ENCODE results near the gene SF3A1. TPM values are rescaled to one million over a fixed set of nuclear protein-coding genes. Genes with fewer than 3 reads are reported as not detected.
"Not testable (repeated sequence)": the region's sequence is repeated elsewhere in the genome, so short reads cannot be mapped to it uniquely, and the experiment has no call there.

SF3A1 gene, protein sequence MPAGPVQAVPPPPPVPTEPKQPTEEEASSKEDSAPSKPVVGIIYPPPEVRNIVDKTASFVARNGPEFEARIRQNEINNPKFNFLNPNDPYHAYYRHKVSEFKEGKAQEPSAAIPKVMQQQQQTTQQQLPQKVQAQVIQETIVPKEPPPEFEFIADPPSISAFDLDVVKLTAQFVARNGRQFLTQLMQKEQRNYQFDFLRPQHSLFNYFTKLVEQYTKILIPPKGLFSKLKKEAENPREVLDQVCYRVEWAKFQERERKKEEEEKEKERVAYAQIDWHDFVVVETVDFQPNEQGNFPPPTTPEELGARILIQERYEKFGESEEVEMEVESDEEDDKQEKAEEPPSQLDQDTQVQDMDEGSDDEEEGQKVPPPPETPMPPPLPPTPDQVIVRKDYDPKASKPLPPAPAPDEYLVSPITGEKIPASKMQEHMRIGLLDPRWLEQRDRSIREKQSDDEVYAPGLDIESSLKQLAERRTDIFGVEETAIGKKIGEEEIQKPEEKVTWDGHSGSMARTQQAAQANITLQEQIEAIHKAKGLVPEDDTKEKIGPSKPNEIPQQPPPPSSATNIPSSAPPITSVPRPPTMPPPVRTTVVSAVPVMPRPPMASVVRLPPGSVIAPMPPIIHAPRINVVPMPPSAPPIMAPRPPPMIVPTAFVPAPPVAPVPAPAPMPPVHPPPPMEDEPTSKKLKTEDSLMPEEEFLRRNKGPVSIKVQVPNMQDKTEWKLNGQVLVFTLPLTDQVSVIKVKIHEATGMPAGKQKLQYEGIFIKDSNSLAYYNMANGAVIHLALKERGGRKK
- polyA plus RNA-seq (2013, experiment 1 of 2; ENCODE audit: insufficient read length) = 165 TPM
- polyA plus RNA-seq (2013, experiment 2 of 2; ENCODE audit: insufficient read length) = 120 TPM

DNA sequence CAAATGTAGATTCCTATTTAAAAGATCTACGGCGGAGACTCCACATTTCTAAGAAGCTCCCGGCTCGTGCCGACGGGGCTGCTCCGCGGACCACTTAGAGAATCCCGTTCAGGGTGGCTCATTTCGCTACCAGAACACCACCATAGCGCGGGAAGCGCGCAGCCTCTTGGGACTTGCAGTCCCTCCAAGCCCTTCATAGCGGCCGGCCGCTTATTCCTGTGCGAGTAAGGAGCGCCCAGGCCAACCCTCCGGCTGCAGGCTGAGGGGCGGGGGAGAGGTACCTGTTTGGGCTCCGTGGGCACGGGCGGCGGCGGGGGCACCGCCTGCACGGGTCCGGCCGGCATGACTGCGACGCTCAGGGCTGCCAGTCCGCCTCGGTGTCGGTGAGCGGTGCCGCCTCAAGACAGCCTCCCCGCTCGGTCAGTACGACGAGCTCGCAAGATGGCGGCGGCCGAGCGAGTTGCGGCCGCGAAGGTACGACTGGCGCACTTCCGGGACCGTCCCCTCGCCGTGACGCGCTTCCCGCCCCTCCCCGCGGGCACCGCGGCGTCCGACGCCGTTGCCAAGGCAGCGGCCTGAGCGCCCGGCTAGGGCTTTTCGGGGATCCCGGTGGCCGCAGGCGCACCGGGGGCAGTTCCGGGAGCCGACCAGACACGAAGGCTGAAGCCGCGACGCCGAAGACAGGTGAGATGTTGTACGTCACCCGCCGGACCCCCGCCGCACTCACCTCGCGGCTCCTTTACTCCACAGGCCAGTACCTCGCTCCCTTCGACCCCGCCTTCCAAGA lies at the start of gene SF3A1, which contains the start of gene CCDC157:
Gene SF3A1 (minus strand): TSS at position 446 of the 787 bp plus-strand sequence. CDS start 102 bp downstream, at position 344.
Gene CCDC157 (plus strand): TSS at position 559 of the 787 bp plus-strand sequence. CDS start 8,994 bp downstream, outside the sequence.
- peak; percentile 91 for DNase-seq

DNA sequence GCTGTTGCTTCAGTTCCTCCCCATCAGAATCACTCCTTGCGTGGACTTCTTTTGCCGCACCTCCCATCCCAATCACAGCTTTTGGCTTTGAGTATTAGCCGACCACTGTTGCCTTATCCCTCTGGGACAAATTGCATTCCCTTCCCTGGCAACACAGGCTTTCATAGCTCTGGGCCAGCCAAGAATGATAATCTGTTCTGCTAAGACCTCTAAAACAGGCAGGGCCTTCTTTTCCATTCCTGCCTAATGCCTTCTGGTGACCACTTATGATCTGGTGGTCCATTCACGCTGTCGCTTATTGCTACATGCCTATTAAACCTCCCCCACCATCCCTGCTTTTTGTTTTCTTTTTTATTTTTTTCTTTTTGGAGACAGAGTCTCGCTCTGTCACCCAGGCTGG lies 49.7 kb upstream of the SF3A1 start:
- DNase-seq = no peak

DNA sequence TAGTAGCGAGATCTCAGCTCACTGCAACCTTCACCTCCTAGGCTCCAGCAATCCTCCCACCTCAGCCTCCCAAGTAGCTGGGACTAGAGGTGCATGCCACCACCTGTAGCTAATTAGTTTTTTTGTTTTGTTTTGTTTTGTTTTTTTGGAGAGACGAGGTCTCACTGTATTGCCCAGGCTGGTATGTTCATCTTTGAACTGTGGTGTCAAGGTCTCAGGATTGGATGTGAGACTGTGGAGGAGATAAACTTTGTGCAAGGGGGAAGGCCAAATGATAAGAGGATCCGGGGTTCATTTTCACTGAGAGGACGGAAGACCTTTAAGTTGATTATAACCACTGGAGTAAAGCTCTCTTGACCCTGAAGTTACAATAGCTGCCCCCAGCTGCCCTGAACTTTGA lies 49.0 kb upstream of the SF3A1 start:
- DNase-seq = no peak

DNA sequence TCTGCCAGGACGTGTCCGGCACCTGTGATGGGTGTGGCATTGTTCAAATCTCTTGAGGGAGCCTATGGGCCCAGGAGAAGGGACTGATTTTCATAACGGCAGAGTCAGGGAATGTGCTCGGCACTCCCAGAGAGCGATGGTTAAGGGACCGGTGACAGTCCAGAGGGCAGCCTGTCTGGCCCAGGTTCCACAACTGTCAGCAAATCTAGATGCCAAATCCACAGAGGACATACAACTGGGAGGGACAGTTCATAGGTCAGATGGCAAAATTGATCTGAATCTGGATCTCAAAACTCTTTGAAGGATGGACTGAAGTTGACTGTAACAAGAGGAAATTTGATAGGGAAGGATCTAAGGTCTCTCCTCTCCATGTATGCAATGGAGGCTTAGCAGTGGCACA lies 47.6 kb upstream of the SF3A1 start:
- DNase-seq = no peak

DNA sequence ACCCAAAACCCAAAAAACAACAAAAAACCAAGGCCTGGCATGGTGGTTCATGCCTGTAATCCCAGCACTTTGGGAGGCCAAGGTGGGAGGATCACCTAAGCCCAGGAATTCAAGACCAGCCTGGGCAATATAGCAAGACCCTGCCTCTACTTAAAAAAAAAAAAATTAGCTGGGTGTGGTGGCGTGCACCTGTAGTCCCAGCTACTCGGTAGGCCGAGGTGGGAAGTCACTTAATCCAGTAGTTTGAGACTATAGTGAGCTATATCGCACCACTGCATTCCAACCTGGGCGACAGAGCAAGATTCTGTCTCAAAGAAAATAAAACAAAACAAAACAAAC lies 46.0 kb upstream of the SF3A1 start:
- DNase-seq = not testable (repeated sequence)

DNA sequence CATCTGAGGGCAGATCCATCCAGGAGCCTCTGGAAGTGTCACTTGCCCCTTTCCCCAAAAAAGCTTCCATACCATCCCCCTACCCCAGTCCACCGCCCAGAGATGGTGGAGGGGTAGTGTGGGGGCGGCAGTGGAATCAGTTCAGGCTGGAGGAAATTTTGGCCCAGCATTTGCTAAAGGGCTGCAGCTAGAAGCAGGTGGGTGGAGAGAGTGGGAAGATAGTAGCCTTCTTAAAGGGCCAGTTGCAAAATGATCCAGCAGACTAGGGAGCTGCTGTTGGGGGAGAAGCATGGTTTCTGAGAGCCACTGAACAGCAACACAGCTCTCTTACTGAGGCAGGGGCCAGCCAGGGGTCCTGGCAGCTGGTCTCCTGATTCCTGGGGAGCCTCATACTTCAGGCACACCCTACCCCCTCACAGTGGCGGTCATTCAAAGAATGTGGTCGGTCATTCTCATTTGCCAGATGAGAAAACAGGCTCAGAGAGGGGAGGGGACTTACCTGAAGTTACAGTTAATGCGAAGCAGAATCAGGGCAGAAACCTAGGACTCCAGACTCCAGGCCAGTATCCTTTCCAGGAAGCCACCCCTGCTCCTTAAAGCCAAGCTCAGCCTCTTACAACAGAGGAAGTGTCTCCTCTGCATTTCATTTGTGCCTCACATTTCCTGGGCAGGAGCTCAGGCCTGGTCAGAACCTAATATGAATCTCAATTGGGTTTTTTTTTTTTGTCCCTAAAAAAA lies 45.5 kb upstream of the SF3A1 start:
- no peak for DNase-seq

DNA sequence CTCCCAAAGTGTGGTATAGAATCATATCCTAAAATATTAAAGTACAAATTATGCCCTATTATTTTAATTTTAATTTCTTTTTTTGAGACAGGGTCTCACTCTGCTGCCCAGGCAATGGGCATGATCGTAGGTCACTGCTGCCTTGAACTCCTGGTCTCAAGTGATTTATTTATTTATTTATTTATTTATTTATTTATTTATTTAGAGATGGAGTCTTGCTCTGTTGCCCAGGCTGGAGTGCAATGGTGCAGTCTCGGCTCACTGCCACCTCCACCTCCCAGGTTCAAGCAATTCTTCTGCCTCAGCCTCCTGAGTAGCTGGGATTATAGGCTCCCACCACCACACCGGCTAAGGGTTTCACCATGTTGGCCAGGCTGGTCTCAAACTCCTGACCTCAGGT lies 44.3 kb upstream of the SF3A1 start:
- DNase-seq = not testable (repeated sequence)

DNA sequence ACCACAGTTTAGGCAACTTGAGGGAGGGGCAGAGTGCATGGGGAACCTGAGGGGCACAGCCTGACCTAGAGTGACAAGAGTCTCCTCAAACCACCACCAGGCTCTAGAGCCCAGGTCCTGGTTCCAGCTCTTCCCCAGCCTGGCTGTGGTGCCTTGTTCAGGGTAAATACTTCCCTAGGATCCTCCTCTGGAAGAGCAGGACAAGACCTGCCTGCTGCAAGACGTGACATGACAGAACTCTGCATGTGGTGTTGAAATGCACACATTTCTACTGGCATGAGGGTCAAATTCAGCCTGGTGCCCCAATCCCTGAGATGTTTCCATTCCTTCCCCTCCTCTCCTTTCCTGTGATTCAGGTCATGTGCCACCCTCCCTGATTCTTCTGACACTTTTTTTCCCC lies 43.5 kb upstream of the SF3A1 start:
- no peak for DNase-seq

DNA sequence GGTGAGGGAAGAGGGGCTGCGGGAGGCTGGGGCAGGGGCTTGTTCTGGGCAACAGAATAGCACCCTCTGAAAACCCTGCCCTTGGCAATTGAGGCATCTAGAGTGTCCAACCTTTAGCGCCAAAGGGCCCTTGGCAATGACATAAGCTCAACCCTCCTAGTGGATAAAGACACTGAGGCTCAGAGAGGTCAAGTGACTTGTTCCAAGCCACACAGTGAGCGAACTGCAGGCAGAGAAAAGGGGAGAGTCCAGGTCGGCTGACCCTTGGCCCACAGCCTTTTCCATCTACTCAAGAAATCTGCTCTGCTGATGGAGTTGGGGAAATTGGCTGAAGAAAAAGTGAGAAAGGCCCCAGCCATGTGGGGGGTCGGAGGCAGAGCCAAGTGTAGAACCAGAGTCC lies 43.0 kb upstream of the SF3A1 start:
- DNase-seq = no peak

DNA sequence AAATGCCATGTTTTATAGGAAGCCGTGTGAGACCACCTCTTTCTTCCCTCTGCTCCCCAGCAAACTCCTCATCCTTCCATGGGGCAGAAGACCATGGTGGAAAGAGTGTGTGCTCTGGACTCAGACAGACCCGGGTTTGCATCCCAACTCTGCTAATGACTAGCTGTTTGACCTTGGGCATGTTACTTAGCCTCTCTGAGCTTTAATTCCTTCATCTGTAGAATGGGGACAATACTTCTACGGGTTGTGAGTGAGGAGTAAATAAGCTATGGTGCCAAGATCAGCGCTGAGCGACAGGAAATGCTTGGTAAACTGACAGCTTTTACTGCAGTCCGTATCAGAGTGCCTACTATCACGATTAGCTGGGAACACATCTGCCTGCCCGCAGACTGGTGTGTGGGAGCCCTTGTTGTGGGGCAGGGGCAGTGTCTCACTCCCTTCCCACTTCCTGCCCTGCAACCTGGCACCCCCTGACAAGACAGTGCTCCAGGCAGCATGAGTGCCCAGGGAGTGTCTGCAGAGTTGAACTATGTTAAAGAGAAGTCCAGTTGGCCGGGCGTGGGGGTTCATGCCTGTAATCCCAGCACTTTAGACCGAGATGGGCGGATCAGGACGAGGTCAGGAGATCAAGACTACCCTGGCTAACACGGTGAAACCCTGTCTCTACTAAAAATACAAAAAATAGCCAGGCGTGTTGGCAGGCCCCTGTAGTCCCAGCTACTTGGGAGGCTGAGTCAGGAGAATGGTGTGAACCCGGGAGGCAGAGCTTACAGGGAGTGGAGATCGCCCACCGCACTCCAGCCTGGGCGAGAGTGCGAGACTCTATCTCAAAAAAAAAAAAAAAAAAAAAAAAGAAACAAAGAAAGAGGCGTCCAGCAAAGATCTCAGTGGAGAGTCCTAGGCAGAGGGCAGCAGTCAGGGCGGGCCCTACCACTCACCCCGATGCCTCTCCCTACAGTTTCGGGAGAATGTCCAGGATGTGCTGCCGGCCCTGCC lies 42.3 kb upstream of the SF3A1 start:
- no peak for DNase-seq

DNA sequence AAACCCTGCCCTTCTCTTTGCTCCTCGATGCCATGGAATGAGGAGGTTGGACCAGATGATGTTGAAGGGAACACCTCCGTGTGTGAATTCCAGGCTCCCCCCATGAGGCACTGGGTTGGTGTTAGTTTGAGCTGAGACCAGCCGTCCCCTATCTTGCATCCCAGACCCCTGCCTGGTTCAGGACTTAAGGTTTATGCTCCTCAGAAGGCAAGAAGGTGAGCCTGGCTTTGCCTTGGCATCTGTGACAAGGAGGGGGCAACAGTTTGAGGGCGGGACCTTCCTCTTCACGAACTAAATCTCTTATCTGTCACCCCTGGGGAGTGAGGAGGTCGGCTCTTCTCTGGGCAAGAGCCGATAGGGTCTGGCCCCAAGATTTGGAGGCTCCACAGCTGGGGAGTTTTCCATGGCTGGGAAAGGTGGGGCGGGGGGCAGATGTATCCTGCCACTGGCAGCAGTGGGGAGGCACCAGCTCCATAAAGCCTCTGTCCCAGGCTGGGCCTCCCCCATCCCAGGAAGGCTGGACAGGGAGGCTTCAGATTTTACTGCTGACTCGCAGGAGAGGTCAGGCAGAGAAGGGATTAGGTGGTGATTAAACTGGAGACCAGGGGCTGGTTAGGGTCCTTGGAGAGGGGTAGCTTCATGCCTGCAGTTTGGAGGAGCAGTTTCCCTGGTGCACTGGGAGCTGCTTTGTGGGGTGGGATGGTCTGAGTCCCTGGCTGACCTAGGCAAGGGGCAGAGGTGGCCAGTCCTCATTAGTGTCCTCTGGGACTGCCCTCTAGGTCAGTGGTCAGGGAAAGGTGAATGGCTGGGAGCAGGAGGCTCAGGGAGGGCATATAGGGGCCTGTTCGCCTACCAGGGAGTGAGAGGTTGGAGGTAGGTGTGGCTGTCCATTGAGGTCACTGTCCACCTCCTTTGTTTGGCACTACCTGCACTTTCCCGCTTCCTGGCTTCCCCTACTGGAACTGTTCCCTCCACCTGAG lies 41.3 kb upstream of the SF3A1 start:
- no peak for DNase-seq

DNA sequence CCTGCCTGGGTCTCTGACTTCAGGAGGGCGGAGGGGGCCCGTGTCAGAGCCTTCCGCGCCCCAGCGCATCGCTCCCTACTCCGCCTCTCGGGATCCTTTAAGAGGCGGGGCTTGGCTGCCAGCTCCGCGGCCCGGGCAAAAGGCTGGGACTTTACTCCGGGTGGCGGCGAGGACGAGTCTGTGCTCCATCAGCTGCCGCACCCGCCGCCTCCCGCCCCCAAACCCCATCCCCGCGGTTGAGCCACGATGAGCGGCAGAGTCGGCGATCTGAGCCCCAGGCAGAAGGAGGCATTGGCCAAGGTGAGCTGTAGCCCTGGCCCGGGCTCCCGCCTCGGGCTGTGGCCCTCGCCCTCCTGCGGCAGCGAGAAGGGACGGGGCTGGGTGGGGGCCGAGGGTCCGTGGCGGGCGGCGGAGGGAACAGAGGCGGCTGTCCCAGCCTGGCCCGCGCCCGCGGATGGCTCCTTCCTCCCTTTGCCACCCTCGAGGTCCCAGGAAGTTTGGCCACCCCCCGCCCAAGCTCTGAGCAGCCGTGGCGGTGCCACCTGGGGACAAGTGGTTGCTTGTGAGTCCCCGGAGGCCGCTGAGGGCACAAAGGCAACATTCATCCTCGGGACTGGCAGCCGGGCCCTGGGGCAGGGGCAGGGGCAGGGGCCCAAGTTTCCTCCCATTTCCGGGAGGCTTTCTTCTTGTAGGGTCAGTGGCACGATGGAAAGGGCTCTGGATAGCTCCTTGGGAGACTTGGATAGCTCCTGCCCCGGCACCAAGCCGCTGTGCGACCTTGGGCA lies 40.4 kb upstream of the SF3A1 start, which contains the start of gene SEC14L2:
Gene SEC14L2 (plus strand): TSS at position 148 of the 785 bp plus-strand sequence. CDS start 99 bp downstream, at position 247.
- peak; percentile 69 for DNase-seq

DNA sequence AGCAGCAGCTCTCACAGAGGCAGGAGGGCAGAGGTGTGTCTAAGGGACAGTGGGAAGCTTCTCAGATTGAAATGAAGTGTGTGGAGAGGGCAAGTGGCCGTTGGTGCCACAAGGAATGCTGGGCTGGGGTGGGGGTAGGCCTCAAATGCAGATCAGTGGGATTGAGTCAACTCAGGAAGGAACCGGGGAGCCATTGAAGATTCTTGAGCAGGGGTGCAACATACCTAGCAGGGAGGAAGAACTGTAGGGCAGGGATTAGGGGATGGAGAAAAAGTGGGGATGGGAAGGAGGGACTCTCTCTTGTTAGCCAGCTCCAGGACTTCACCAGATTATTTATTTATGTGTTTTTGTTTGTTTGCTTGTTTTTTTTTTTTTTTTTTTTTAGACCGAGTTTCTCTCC lies 37.2 kb upstream of the SF3A1 start:
- DNase-seq = no peak

DNA sequence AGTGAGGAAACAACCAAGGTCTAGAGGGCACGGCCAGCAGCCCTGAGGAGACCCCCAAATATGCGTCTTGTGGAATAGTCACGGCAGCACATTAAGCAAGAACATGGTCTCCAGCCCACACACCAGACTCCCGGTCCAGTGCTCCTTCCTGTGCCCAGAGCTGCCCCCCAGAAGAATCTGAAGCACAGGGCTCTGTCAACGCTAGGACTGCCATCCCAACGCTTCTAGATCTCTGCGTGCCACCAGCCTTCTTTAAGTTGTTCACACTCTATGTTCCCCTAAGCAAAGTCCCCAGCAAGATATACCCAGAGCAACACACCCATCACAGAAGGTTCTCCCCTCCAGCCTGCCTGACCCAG lies 36.6 kb upstream of the SF3A1 start:
- DNase-seq = no peak

DNA sequence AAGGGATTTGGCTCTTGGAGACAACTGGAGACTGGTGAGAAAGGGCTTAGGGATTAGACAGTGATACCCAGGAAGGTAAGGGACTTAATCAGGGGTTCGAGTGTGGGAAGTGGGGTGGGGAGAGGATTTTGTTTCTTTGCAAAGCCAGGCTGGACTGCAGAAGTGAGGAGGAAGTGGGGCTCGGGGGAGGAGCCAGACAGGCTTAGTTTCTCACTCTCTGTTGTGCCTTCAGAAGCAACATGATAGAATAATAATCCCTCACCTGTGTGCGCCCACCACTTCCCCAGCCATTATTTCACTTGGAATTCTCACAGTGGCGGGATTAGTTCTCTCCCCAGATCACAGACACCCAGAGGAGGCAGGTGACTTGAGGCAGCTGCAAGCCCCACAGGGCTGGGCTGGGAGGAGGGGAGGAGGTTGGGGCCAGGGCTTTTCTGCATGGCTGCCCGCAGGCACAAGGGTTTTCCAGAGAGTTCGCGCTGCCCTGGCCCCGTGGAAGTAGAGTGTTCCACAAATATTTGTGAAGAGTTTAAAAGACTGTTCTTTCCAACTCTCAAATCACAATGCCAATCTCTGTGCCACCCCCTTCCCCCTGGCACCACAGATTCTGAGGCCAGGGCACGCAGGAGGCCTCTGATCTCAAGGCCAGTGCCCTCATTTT lies 36.1 kb upstream of the SF3A1 start:
- peak; percentile 6 for DNase-seq

DNA sequence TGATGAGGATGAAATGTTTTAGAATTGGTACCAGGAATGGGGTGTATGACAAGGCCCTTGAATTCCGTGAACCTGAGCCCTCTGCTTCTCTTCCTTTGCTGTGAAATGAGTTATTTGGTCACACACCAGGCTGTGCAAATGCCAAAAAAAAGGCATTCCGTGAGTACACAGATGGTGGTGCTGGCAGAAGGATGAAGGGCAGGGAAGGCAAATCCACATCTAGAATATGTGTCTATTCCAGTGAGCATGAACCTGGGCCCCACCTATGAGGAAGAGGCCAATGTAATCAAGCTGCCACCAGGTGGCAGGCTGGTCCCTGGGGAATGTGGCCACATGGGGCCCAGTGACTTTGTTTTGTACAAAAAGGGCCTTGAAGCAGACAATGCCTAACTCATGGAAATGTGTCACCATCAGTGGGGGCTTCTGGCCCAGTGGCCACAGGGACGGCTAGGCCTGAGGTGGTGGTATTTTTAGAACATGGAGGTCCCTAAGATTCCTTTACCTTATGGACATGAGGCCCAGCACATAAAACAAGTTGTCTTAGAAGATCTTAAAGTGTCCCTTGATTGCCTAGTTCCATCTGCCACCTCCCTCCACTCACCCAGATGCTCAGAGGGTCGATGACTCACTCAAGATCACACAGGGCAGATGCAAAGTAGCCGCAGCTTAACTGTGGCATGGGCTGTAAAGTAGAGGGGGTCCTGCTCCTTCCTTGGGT lies 34.4 kb upstream of the SF3A1 start:
- peak; percentile 67 for DNase-seq
